BJ (cell line): ENCODE data around the gene PADI3. TPM values are rescaled to one million over a fixed set of nuclear protein-coding genes. Genes with fewer than 3 reads are reported as not detected.

ENCODE experiments used
- CTCF ChIA-PET: fragments of 350-600 bp; formaldehyde crosslinking; extraction: SDS; loops from one replicate; lab custom pipeline; 2021; ENCODE audit warnings: antibody characterized with exemption, inconsistent platforms; lab: Yijun Ruan, JAX
- POLR2A ChIA-PET: fragments of 300-600 bp; sonication (Branson Sonifier 250); formaldehyde crosslinking; extraction: SDS; loops from one replicate; lab custom pipeline; 2021; ENCODE audit warnings: antibody characterized with exemption; lab: Charles Lee
- DNase-seq: peaks from one replicate; pipeline ENCODE4 v3.0.0-alpha.2; 2011; ENCODE audit warnings: low read depth
- H3K27me3 ChIP-seq: 2 replicates; pipeline ENCODE4 v1.6.0; 2011; ENCODE audit warnings: low read length; ENCODE audit not compliant: control insufficient read depth, insufficient read depth
- H3K36me3 ChIP-seq: 2 replicates; pipeline ENCODE4 v1.5.1; 2011; ENCODE audit warnings: low read length; ENCODE audit not compliant: control insufficient read depth, insufficient read depth
- H3K4me3 ChIP-seq: 2 replicates; pipeline ENCODE4 v1.5.1; 2011; ENCODE audit warnings: low read depth, mild to moderate bottlenecking, control low read depth, low read length
- polyA plus RNA-seq: library from polyadenylated mRNA; depleted of rRNA; stranded (reverse); fragments of >200 nt; gene quantifications from 2 replicates; pipeline ENCODE4 v1.2.3, GENCODE V29; 2011
- TF ChIP-seq, protein P1 (sequence below): IDR thresholded peaks from 2 replicates; pipeline ENCODE4 v1.5.1; 2011; ENCODE audit warnings: low read depth, mild to moderate bottlenecking, control low read depth, inconsistent platforms, low read length, moderate library complexity; ENCODE audit not compliant: insufficient read depth

Gene PADI3
- polyA plus RNA-seq, 1 experiment, result not detected

DNA sequence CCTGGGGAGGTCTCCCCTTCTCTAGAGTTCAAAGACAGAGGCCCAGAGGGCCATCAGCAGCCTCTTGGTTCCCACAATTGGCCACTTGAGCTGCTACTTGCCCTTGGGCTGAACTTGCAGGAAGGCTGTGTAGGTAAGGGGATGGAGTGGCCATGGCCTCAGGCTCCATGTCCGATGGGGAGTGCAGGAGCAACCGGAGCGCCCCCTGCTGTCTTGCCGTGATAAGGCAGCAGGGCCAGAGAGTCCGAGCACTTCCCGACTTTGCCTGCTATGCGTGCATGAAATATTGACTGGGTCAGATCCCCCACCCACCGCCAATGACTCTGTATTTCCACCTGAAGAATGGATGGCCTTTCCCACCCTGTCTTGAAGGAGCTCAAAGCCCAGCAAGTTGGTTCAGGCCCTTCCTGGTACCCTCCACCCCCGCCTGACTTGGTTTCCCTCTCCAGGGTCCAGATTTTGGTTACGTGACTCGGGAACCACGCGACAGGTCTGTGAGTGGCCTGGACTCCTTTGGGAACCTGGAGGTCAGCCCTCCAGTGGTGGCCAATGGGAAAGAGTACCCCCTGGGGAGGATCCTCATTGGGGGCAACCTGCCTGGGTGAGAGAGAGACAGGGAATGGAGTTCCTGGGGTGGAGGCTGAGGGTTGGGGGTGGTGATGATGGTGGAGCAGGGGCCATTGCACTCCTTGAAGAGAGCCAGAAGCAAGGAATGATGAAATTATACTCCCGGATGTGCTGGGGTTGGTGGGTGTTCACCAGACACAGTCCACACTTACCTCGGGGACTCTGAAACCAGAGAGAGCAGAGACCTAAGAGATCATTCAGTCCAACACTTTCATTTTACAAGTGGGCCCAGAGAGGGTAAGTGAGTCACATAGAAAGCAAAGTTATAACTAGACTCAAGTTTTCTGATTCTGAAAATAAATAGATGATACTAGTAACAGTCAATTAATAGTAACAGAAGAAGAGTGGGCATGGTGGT, 25.6 kb downstream of the PADI3 start:
- DNase-seq, result no peak
- TF ChIP-seq, protein P1, sequence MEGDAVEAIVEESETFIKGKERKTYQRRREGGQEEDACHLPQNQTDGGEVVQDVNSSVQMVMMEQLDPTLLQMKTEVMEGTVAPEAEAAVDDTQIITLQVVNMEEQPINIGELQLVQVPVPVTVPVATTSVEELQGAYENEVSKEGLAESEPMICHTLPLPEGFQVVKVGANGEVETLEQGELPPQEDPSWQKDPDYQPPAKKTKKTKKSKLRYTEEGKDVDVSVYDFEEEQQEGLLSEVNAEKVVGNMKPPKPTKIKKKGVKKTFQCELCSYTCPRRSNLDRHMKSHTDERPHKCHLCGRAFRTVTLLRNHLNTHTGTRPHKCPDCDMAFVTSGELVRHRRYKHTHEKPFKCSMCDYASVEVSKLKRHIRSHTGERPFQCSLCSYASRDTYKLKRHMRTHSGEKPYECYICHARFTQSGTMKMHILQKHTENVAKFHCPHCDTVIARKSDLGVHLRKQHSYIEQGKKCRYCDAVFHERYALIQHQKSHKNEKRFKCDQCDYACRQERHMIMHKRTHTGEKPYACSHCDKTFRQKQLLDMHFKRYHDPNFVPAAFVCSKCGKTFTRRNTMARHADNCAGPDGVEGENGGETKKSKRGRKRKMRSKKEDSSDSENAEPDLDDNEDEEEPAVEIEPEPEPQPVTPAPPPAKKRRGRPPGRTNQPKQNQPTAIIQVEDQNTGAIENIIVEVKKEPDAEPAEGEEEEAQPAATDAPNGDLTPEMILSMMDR, result peak; percentile 78
- Histone ChIP-seq H3K27me3 (no peaks in the 10 kb centered on the region), H3K36me3 (no peaks in the 10 kb centered on the region), H3K4me3 (no peak overlapping the region)
- CTCF ChIA-PET, result interaction anchor here (0.6 to 3.2 kb wide), 18 partner anchors 8 to 149 kb away, joined by 3 to 20 read pairs (median 4); no protein-coding TSS in a partner anchor
- POLR2A ChIA-PET, result no interaction called here

DNA sequence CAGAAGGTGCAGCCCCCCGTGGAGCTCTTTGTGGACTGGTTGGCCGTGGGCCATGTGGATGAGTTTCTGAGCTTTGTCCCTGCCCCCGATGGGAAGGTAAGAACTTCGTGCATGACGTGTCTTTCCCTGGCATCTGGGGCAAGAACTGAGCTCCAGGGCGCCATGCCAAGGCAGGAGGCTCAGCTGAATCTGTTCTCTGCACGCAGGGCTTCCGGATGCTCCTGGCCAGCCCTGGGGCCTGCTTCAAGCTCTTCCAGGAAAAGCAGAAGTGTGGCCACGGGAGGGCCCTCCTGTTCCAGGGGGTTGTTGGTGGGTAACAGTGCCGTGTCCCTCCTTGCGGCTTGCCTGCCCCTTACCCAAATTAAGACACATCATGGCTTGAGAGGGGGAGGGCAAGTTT, 27.7 kb downstream of the PADI3 start:
- no peaks in the 10 kb centered on the region for H3K27me3 ChIP-seq
- TF ChIP-seq, protein P1, result no peak
- CTCF ChIA-PET, result interaction anchor here (1.8 kb wide), 1 partner anchor 12 kb away, joined by 7 read pairs; no protein-coding TSS in a partner anchor
- POLR2A ChIA-PET, result no interaction called here
- no peaks in the 10 kb centered on the region for H3K36me3 ChIP-seq
- H3K4me3 ChIP-seq, result no peak overlapping the region
- no peak for DNase-seq

DNA sequence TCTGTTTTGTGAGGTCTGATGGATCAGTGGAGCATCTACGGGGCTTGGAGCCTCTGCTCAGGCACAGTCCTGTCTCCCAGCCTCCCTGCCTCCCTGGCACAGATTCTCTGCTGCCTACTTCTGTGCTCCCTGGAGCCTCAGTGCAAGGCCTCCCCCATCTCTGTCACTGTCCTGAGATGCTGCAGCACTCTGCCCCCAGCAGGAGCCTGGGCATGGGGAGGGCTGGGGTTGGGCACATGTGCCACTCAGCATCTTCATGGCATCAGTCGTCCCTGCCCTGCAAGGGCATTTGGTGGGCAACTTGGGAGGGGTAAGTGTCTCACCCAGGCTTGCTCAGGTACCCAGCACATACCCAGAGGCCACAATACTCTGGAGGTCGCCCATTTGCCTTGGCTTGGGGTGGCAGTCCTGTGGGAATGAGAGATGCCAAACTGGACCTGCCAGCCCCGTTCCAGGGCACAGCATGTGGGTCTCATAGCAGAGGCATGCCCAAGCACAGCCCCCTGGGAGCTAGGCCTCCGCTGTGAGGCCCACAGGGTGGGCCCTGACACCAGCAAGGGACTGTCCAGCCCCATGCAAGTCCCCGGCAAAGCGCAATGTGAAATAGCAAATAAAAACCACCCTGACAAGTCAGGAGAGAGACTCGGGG, 28.7 kb downstream of the PADI3 start:
- Histone ChIP-seq H3K36me3 (no peaks in the 10 kb centered on the region), H3K27me3 (peaks cover under 1% of the 10 kb centered on the region), H3K4me3 (no peak overlapping the region)
- POLR2A ChIA-PET, result no interaction called here
- TF ChIP-seq, protein P1, result no peak
- CTCF ChIA-PET, result interaction anchor here (1.4 kb wide), 1 partner anchor 58 kb away, joined by 4 read pairs; no protein-coding TSS in a partner anchor
- DNase-seq, result no peak

DNA sequence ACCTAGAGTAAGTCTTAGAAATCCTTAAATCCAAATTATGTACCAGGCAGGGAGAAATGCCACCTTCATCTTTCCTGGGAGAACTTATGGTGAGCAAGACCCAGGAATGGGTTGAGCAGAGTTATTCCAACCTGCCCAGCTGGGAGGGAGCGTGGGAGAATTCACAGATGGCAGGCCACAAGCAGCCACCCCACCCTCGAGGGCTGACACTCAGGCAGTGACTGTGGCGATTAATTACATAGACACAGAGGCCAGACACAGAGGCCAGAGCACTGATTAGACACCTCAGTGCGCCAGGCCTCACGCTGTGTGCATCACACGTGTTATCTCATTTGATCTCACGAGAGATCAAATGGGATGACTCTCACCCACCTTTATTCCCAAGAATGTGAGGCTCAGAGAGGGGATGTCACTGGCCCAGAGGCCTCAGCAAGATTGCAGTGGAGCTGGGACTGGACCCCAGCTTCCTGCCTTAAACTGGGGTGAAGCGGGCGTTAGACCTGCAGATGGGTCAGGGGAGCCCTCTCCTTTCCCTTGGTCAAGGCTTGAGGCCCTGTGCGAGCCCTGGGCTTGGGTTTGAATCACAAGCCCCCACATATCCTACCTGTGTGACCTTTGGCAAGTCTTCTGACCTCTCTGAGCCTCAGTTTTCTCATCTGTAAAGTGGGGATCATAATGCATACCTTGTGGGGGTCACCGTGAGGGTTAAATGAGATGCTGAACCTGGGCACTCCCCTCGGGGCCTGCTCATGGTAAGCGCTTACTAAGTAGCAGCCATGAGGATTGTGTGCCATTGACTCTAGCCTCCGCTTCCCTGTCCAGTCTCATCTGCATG, 30.3 kb downstream of the PADI3 start:
- no peak for DNase-seq
- CTCF ChIA-PET, result interaction anchor here (0.9 to 2.3 kb wide), 3 partner anchors 20 to 153 kb away, joined by 3 to 7 read pairs (median 3); no protein-coding TSS in a partner anchor
- TF ChIP-seq, protein P1, result no peak

More for the DNA sequence above, 30.3 kb downstream of the PADI3 start:
- no peaks in the 10 kb centered on the region for H3K36me3 ChIP-seq
- POLR2A ChIA-PET, result interaction anchor here (0.6 kb wide), 1 partner anchor 225 kb away, joined by 3 read pairs; no protein-coding TSS in a partner anchor
- H3K4me3 ChIP-seq, result no peak overlapping the region
- H3K27me3 ChIP-seq, result peaks cover 10% of the 10 kb centered on the region
